ENCODE measurements around the gene LRRC4C.

GRCh38 chr11:40513281-40513680, 946.2 kb downstream of the LRRC4C start:
- no peak for TF ChIP-seq CTCF (conservative IDR thresholded peaks at IDR 0.05; ENCODE audit: low read depth, low read length)
- TF ChIP-seq EZH2 (IDR thresholded peaks at IDR 0.05; ENCODE audit: low read length, unreplicated experiment) = no peak
